ENCODE results near the gene HINFP.
A peak's percentile ranks its signal among the peaks of the same experiment; 100 is the strongest.

Gene HINFP

GRCh38 chr11:119121008-119121810 lies at the start of gene HINFP:
TSS of gene HINFP (plus strand) at chr11:119121580. CDS start at chr11:119126945, 5,365 bp downstream.
- DNase-seq, result peak; percentile 97

- no peak for DNase-seq
Observed at GRCh38 chr11:119077839-119078238, 43.5 kb upstream of the HINFP start.

- no peak for DNase-seq
Observed at GRCh38 chr11:119078675-119079420, 42.5 kb upstream of the HINFP start.

GRCh38 chr11:119081682-119082260 lies 39.6 kb upstream of the HINFP start:
- DNase-seq, result no peak

- peak; percentile 100 for DNase-seq
Observed at GRCh38 chr11:119084663-119085436, 36.5 kb upstream of the HINFP start, which contains the start of gene HMBS. TSS of gene HMBS (plus strand) at chr11:119084881. CDS start at chr11:119085034, 153 bp downstream.

GRCh38 chr11:119085437-119085847 lies 35.9 kb upstream of the HINFP start:
- DNase-seq, result no peak

- DNase-seq, result no peak
Observed at GRCh38 chr11:119087123-119087522, 34.3 kb upstream of the HINFP start.

- DNase-seq, result no peak
Observed at GRCh38 chr11:119087747-119088241, 33.6 kb upstream of the HINFP start.

- no peak for DNase-seq
Observed at GRCh38 chr11:119088406-119088805, 33.0 kb upstream of the HINFP start.

GRCh38 chr11:119089319-119089718 lies 32.1 kb upstream of the HINFP start:
- DNase-seq, result no peak

GRCh38 chr11:119091178-119091577 lies 30.2 kb upstream of the HINFP start:
- DNase-seq, result no peak

GRCh38 chr11:119091966-119092879 lies 29.2 kb upstream of the HINFP start:
- no peak for DNase-seq

- DNase-seq, result no peak
Observed at GRCh38 chr11:119092880-119093842, 28.2 kb upstream of the HINFP start.

- DNase-seq, result peak; percentile 75
Observed at GRCh38 chr11:119093942-119094815, 27.2 kb upstream of the HINFP start.

GRCh38 chr11:119094816-119095065 lies 26.6 kb upstream of the HINFP start:
- DNase-seq, result no peak

GRCh38 chr11:119095066-119095880 lies 26.1 kb upstream of the HINFP start:
- peak; percentile 99 for DNase-seq

- DNase-seq, result no peak
Observed at GRCh38 chr11:119099711-119100110, 21.7 kb upstream of the HINFP start.

GRCh38 chr11:119100246-119100970 lies 21.0 kb upstream of the HINFP start:
- no peak for DNase-seq
